ENCODE data around the gene HMGCS1.

- no peak for TF ChIP-seq EZH2 (IDR thresholded peaks at IDR 0.05; ENCODE audit: insufficient read depth, poor library complexity, severe bottlenecking)
- no peak for TF ChIP-seq EZH2phosphoT487 (IDR thresholded peaks at IDR 0.05; ENCODE audit: insufficient read depth, low read depth)
Measured at GRCh38 chr5:43313854-43314457, 744 bp upstream of the HMGCS1 start.

Data from GM23248 (cell line).